Lower leg skin (tissue), 3 donors: ENCODE measurements around the gene PPP1R18.

Experiments
- CTCF ChIP-seq, 3 donors: fragments of 450-650 bp; IDR thresholded peaks; one replicate each; pipeline ENCODE4 v1.5.1; 2016; ENCODE audit warnings: antibody characterized with exemption in 3 of 3, mild to moderate bottlenecking in 3 of 3, moderate library complexity in 2 of 3
- POLR2A ChIP-seq, 2 donors: fragments of 450-650 bp; IDR thresholded peaks; one replicate each; pipeline ENCODE4 v1.6.1; 2016 to 2017; ENCODE audit warnings: antibody characterized with exemption in 2 of 2, mild to moderate bottlenecking in 1 of 2, moderate library complexity in 1 of 2

DNA sequence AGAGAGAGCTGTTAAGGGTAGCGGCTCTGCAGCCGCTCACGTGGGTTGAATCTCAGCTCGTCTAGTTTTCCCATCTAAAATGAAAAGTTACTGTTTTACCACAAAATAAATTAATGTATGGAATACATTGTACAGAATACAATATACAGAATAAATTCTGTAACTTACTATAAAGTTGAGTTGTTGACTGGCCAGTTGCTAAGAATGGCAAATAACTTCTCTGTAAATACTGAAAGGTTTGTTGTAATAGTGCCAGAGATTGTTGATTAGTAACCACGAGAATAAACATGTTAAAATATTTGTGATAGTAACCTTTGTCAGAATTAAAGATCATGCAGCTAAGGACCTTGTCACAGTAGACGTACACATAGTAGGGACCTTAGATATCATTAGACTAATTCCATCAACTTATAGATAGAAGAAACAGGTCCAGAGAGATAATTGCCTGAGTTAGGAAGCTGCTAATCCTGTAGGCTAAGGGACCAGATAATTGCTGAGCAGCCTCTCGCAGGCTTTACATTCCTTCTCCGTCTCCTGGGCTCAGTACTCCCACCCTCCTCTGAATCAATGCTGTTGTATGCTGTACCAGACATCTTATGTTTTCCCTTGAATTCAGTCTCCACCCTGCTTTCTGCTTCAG lies 4.9 kb upstream of the PPP1R18 start:
- TF ChIP-seq CTCF (IDR thresholded peaks at IDR 0.05) (no peak), POLR2A (IDR thresholded peaks at IDR 0.05) (no peak)
